ENCODE data around the gene PTK7.

DNA sequence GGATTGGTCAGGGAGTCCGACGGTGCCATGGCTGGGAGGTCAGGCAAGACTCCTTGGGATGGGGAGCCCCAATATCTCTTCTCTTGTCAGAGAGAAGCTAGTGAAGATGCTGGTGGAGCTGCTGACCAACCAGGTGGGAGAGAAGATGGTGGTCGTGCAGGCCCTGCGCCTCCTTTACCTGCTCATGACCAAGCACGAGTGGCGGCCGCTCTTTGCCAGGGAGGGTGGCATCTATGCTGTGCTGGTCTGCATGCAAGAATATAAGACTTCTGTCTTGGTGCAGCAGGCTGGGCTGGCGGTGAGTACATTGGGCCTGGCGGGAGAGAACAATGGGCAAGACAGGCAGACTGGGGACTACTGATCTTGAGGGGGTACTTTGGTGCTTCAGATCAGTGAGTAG lies 116.8 kb downstream of the PTK7 start:
- TF ChIP-seq, protein P1, sequence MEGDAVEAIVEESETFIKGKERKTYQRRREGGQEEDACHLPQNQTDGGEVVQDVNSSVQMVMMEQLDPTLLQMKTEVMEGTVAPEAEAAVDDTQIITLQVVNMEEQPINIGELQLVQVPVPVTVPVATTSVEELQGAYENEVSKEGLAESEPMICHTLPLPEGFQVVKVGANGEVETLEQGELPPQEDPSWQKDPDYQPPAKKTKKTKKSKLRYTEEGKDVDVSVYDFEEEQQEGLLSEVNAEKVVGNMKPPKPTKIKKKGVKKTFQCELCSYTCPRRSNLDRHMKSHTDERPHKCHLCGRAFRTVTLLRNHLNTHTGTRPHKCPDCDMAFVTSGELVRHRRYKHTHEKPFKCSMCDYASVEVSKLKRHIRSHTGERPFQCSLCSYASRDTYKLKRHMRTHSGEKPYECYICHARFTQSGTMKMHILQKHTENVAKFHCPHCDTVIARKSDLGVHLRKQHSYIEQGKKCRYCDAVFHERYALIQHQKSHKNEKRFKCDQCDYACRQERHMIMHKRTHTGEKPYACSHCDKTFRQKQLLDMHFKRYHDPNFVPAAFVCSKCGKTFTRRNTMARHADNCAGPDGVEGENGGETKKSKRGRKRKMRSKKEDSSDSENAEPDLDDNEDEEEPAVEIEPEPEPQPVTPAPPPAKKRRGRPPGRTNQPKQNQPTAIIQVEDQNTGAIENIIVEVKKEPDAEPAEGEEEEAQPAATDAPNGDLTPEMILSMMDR (IDR thresholded peaks at IDR 0.05; ENCODE audit: borderline replicate concordance, extremely low read depth, low read length, poor library complexity, severe bottlenecking): no peak
- no peak for TF ChIP-seq EZH2 (IDR thresholded peaks at IDR 0.05; ENCODE audit: borderline replicate concordance, low read depth, low read length, severe bottlenecking)

Measured in DND-41 (cell line).